K562 (cell line): ENCODE data around the gene SRSF11. TPM values are rescaled to one million over a fixed set of nuclear protein-coding genes. Genes with fewer than 3 reads are reported as not detected.

Experiments used
- ARID1B ChIP-seq: fragments of 450-650 bp; IDR thresholded peaks from 2 replicates; pipeline ENCODE4 v1.6.1; 2016; ENCODE audit warnings: antibody characterized with exemption, mild to moderate bottlenecking, inconsistent platforms
- ATF1 ChIP-seq, 2 experiments: fragments of 450-650 bp in 1 of 2; IDR thresholded peaks; 2 replicates each; pipeline ENCODE4 v1.6.1; 2016; ENCODE audit warnings: missing compliant biosample characterization in 1 of 2, missing genetic modification characterization in 1 of 2
- BMI1 ChIP-seq: fragments of 150-350 bp; IDR thresholded peaks from 2 replicates; pipeline ENCODE4 v1.6.1; 2014; ENCODE audit warnings: low read length
- CHD2 ChIP-seq: IDR thresholded peaks from 2 replicates; pipeline ENCODE4 v1.6.1; 2011; ENCODE audit warnings: low read depth, low read length
- CREM ChIP-seq: IDR thresholded peaks from 2 replicates; pipeline ENCODE4 v1.6.1; 2014; ENCODE audit warnings: antibody characterized with exemption, low read depth
- FOXJ3 ChIP-seq: sonication (generic); formaldehyde crosslinking; IDR thresholded peaks from 2 replicates; pipeline ENCODE4 v1.4.0; 2020; ENCODE audit warnings: mild to moderate bottlenecking, missing genetic modification reagents
- GABPB1 ChIP-seq: sonication (generic); formaldehyde crosslinking; IDR thresholded peaks from 2 replicates; pipeline ENCODE4 v1.8.0; 2022; ENCODE audit warnings: mild to moderate bottlenecking, missing genetic modification reagents
- KDM4B ChIP-seq, 2 experiments: fragments of 450-650 bp in 1 of 2; sonication (generic) in 1 of 2; IDR thresholded peaks; 2 replicates each; pipeline ENCODE4 v1.6.1; 2016 to 2017; ENCODE audit warnings: borderline replicate concordance in 2 of 2, antibody characterized with exemption in 1 of 2, low read depth in 1 of 2, mild to moderate bottlenecking in 1 of 2
- NFIC ChIP-seq: fragments of 450-650 bp; IDR thresholded peaks from 2 replicates; pipeline ENCODE4 v1.6.1; 2017; ENCODE audit warnings: mild to moderate bottlenecking, inconsistent platforms
- RAD51 ChIP-seq: fragments of 450-650 bp; IDR thresholded peaks from 2 replicates; pipeline ENCODE4 v1.7.1; 2016; ENCODE audit warnings: low read depth, mild to moderate bottlenecking, borderline replicate concordance
- RHOXF2B ChIP-seq: fragments of 250-450 bp; sonication (Bioruptor Pico); conservative IDR thresholded peaks from 2 replicates; pipeline ENCODE4 v1.5.1; 2021
- ZNF316 ChIP-seq: fragments of 450-650 bp; IDR thresholded peaks from 2 replicates; pipeline ENCODE4 v1.6.1; 2016
- ZSCAN29 ChIP-seq: fragments of 450-650 bp; IDR thresholded peaks from 2 replicates; pipeline ENCODE4 v1.6.1; 2017
- polyA plus RNA-seq, 8 experiments: library from polyadenylated mRNA; depleted of rRNA in 4 of 8; stranded (reverse) in 5 of 8; unstranded in 3 of 8; fragments of >200 nt; fragmentation: Nextera tagmentation in 2 of 8; fragmentation: Illumina TruSeq in 1 of 8; extraction: Ambion mirVana in 2 of 8; extraction: Trizol in 1 of 8; gene quantifications; 2 replicates each; pipeline versions ENCODE4 v1.2.1 to v1.2.3, GENCODE V29; 2011 to 2014; ENCODE audit warnings: inconsistent platforms in 1 of 8, missing spikeins in 1 of 8
- total RNA-seq, 7 experiments: library from RNA; depleted of rRNA in 6 of 7; stranded (reverse); fragments of >200 nt in 6 of 7; fragmentation: Illumina TruSeq in 2 of 7; extraction: Trizol in 2 of 7; gene quantifications; 2 replicates each; pipeline versions ENCODE4 v1.2.1 to v1.2.3, GENCODE V29; 2011 to 2021; ENCODE audit warnings: low replicate concordance in 1 of 7
- TF ChIP-seq, protein P1 (sequence below): sonication (generic); formaldehyde crosslinking; IDR thresholded peaks from 2 replicates; pipeline ENCODE4 v1.8.1; 2023; ENCODE audit warnings: mild to moderate bottlenecking, missing genetic modification reagents
- TF ChIP-seq, protein P2 (sequence below), 2 experiments: fragments of 200-800 bp in 1 of 2; sonication (Bioruptor generic) in 1 of 2; sonication (generic) in 1 of 2; formaldehyde crosslinking in 1 of 2; IDR thresholded peaks in 1 of 2; conservative IDR thresholded peaks in 1 of 2; 2 replicates each; pipeline versions ENCODE4 v1.5.0 to v1.6.1; 2016 to 2020; ENCODE audit warnings: missing compliant biosample characterization in 1 of 2, missing genetic modification characterization in 1 of 2, missing genetic modification reagents in 1 of 2
- TF ChIP-seq, protein P3 (sequence below): fragments of 250-450 bp; sonication (Bioruptor Pico); IDR thresholded peaks from 2 replicates; pipeline ENCODE4 v1.5.0; 2021; ENCODE audit warnings: mild to moderate bottlenecking, borderline replicate concordance
- TF ChIP-seq, protein P4 (sequence below): fragments of 250-450 bp; sonication (Bioruptor Pico); IDR thresholded peaks from 2 replicates; pipeline ENCODE4 v1.4.0; 2020; ENCODE audit warnings: borderline replicate concordance

The SRSF11 gene
- total and polyA plus RNA-seq, 9 of the 15 experiments (the other 6 are each of a cell fraction or from before 2014, with no cell fraction given): 76.9 to 418 (median 190) TPM

DNA sequence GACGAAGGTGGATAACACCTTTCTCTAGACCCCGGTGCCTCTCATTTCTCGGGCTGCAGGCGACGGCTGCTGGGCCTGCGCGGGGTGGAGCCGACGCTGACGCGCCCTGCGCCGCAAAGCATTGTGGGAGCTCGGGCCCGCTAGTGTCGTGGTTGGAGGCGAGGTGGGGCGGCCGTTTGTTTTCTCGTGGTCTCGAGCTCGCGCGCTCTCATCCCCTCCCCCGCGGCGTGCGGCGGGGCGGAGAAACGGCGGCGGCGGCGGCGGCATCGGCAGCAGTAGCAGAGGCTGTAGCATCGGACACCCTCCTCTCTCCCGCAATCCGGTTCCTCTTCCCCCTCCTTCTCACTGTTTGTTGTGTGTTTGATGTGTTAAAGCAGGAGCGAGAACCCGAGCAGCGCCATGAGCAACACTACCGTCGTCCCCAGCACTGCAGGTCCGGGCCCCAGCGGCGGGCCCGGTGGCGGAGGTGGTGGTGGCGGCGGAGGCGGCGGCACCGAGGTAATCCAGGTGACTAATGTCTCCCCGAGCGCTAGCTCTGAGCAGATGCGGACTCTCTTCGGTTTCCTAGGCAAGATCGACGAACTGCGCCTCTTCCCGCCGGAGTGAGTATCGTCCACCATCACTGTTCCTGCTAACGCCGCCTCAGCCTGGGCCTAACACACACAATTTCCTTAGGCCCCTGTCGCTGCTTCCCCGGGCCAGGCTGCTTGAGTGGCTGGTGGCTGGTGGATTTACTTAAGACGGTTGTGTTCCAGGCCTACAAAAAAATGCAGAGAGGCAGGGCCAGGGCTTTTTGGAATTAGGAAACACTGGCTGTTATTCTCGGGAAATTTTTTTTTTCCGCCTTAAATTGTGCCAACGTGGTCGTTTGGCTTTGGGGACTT, at the start of gene SRSF11 (continued):
- TF ChIP-seq FOXJ3 (no peak), CREM (peak; percentile 90), ATF1 (CRISPR knock-in tag; IDR thresholded peaks at IDR 0.05) (no peak), ATF1 (tag; IDR thresholded peaks at IDR 0.05) (peak; percentile 90), ZSCAN29 (peak; percentile 21; the same call in 1 of the 2 replicates), ARID1B (peak; percentile 20; the same call in 1 of the 2 replicates), KDM4B (IDR thresholded peaks at IDR 0.05; ENCODE audit: borderline replicate concordance in 2 of 2, low read depth in 1 of 2) (no peak), RHOXF2B (CRISPR knock-in tag) (no peak), RAD51 (no peak), BMI1 (no peak), CHD2 (peak; percentile 74), ZNF316 (0 out of 2 replicates have a peak, but pooled peaks have one; percentile 8), GABPB1 (CRISPR knock-in tag) (peak; percentile 75), NFIC (0 out of 2 replicates have a peak, but pooled peaks have one; percentile 24)
- TF ChIP-seq, protein P1, sequence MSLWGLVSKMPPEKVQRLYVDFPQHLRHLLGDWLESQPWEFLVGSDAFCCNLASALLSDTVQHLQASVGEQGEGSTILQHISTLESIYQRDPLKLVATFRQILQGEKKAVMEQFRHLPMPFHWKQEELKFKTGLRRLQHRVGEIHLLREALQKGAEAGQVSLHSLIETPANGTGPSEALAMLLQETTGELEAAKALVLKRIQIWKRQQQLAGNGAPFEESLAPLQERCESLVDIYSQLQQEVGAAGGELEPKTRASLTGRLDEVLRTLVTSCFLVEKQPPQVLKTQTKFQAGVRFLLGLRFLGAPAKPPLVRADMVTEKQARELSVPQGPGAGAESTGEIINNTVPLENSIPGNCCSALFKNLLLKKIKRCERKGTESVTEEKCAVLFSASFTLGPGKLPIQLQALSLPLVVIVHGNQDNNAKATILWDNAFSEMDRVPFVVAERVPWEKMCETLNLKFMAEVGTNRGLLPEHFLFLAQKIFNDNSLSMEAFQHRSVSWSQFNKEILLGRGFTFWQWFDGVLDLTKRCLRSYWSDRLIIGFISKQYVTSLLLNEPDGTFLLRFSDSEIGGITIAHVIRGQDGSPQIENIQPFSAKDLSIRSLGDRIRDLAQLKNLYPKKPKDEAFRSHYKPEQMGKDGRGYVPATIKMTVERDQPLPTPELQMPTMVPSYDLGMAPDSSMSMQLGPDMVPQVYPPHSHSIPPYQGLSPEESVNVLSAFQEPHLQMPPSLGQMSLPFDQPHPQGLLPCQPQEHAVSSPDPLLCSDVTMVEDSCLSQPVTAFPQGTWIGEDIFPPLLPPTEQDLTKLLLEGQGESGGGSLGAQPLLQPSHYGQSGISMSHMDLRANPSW (CRISPR knock-in tag): no peak
- TF ChIP-seq, protein P2, sequence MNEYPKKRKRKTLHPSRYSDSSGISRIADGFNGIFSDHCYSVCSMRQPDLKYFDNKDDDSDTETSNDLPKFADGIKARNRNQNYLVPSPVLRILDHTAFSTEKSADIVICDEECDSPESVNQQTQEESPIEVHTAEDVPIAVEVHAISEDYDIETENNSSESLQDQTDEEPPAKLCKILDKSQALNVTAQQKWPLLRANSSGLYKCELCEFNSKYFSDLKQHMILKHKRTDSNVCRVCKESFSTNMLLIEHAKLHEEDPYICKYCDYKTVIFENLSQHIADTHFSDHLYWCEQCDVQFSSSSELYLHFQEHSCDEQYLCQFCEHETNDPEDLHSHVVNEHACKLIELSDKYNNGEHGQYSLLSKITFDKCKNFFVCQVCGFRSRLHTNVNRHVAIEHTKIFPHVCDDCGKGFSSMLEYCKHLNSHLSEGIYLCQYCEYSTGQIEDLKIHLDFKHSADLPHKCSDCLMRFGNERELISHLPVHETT (CRISPR knock-in tag; conservative IDR thresholded peaks at IDR 0.05 in 1 of 2, IDR thresholded peaks at IDR 0.05 in 1 of 2): peak in 1 of 2 experiments; percentile 96; a peak in 2 of 4 replicates
- TF ChIP-seq, protein P3, sequence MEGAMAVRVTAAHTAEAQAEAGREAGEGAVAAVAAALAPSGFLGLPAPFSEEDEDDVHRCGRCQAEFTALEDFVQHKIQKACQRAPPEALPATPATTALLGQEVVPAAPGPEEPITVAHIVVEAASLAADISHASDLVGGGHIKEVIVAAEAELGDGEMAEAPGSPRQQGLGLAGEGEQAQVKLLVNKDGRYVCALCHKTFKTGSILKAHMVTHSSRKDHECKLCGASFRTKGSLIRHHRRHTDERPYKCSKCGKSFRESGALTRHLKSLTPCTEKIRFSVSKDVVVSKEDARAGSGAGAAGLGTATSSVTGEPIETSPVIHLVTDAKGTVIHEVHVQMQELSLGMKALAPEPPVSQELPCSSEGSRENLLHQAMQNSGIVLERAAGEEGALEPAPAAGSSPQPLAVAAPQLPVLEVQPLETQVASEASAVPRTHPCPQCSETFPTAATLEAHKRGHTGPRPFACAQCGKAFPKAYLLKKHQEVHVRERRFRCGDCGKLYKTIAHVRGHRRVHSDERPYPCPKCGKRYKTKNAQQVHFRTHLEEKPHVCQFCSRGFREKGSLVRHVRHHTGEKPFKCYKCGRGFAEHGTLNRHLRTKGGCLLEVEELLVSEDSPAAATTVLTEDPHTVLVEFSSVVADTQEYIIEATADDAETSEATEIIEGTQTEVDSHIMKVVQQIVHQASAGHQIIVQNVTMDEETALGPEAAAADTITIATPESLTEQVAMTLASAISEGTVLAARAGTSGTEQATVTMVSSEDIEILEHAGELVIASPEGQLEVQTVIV (CRISPR knock-in tag): no peak; the same call in 1 of the 2 replicates
- TF ChIP-seq, protein P4, sequence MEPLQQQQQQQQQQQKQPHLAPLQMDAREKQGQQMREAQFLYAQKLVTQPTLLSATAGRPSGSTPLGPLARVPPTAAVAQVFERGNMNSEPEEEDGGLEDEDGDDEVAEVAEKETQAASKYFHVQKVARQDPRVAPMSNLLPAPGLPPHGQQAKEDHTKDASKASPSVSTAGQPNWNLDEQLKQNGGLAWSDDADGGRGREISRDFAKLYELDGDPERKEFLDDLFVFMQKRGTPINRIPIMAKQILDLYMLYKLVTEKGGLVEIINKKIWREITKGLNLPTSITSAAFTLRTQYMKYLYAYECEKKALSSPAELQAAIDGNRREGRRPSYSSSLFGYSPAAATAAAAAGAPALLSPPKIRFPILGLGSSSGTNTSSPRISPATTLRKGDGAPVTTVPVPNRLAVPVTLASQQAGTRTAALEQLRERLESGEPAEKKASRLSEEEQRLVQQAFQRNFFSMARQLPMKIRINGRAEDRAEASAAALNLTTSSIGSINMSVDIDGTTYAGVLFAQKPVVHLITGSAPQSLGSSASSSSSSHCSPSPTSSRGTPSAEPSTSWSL (CRISPR knock-in tag): no peak
